GM19467 (cell line): ENCODE results near the gene INTS1.
"Not testable (repeated sequence)": the region's sequence is repeated elsewhere in the genome, so short reads cannot be mapped to it uniquely, and the experiment has no call there.

ENCODE experiments used
- ATAC-seq: cut with Tn5 transposase; IDR thresholded peaks from one replicate; pipeline ENCODE4 v1.9.1; 2021; ENCODE audit warnings: mild to moderate bottlenecking, moderate library complexity; ENCODE audit not compliant: unreplicated experiment

The INTS1 gene

DNA sequence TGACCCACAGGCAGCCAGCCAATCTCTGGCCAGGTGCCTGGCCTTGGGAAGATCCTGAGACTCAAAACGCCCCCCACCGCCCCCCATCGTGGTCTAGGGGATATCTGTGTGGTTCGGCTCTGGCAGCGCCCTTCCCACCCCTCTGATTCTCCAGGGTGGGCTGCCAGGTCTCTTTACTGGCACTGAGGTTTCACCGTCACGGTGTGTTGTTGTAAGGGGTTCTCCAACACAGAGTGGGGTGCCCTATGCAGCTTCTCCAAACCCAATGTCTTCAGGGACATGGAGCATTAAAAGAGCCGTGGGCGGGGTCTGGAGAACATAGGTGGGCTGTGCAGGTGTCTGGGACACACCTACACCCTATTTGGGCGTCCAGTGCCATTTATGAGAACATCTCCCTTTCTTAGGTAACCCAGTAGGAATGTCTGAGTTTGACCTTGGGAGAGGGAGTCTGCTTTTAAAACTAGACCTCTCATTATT, 27.8 kb upstream of the INTS1 start:
- ATAC-seq: no peak

DNA sequence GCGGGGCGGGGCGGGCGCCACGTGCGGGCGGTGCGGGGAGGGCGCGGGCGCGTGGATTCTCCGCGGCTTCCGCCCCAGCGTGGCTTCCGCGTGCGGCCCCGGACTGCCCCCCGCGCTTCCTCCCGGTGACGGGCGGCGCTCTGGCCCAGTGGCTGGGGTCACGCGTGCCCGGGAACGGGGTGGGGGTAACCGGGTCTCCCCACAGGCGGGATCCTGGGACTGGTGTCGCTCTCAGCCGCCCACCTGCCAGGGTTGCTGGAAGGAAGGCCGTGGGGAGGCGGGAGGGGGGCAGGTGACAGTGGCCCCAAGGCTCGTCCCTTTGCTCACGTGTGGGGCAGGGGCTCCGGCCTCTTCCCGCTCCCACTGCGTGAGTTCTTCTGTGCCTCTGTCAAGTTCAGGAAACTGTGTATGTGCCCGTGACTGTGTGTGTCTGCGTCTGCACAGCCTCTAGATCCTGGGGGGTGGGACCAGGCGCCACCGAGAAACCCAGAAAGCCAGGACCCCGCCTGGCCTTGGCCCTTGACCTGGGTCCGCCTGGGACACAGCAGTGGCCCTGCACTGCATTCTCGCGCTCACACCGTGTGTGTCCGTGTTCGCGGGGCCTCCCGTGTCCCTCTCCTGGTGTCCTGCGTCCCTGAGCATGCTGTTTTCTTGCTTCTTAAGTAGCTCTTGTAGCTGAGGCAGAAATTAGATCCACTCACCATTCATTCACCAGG, 27.2 kb upstream of the INTS1 start:
- no peak for ATAC-seq

DNA sequence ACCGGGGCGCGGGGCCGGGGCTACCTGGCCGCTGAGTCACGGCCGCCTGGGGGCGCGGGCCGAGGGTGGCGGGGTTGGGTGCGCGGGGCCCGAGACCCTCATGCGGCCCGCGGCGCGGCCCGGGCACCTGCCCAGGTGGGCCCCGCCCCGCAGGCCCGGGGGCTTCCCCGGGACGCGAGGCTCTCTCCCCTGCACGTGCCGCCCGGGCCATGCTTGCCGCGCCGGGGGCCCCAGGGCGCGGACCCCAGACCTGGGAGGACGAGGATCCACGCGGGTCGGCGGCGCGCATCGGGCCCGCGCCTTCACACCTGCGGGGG, 26.7 kb upstream of the INTS1 start:
- ATAC-seq: no peak

GRCh38 chr7:1529383-1530116, 25.4 kb upstream of the INTS1 start:
- no peak for ATAC-seq

DNA sequence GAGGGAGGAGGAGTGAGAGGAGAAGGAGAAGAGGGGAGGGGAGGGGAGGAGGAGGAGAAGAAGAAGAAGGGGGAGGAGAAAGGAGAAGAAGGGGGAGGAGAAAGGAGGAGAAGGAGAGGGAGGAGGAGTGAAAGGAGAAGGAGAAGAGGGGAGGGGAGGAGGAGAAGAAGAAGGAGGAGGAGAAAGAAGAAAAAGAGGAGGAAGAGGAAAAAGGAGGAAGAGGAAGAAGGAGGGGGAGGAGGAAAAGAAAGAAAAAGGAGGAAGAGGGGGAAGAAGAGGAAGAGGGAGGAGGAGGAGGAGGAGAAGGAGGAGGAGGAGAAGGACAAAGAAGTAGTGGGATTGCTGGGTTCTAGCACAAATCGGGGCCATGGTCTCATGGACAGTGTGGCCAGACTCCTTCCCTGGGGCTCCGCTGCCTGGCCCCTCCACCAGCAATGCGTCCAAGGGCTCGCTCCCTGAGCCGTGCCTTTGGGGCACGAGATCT, 22.1 kb upstream of the INTS1 start:
- no peak for ATAC-seq

DNA sequence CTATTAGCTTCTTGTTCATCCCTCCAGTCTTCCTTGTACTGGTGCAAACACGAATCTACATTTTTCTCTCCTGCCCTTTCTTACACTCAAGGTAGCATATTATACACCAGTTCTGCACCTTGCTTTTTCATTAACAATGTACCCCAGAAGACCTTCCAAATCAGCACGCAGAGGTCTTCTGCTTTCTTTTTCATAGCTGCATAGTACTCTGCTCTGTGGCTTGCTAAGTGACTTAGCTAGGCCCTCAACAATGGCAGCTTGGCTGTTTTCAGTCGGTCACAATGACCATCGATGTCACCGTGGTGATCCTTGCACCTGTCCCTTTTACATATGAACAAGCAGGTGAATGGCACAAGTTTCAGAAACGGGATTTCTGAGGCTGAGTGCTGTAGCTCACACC, 21.2 kb upstream of the INTS1 start:
- no peak for ATAC-seq

DNA sequence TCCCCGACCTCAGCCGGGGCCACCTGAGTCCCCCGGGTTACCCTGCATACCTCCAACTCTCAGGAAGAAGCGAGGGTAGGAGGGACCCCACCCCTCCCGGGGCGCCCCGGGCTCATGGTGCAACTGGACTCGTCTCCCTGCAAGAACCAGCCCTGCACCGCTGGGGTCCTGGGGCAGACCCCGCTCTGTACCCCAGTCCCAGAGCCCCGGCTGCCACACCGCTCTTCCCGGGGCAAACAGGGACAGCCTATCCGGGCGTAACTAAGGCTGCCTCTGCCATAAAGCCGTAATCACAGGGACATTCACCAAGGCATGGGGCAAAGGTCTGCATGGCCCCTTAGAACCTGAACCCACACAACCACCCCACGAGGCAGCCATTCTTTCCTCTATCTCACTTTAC, 19.7 kb upstream of the INTS1 start:
- no peak for ATAC-seq

DNA sequence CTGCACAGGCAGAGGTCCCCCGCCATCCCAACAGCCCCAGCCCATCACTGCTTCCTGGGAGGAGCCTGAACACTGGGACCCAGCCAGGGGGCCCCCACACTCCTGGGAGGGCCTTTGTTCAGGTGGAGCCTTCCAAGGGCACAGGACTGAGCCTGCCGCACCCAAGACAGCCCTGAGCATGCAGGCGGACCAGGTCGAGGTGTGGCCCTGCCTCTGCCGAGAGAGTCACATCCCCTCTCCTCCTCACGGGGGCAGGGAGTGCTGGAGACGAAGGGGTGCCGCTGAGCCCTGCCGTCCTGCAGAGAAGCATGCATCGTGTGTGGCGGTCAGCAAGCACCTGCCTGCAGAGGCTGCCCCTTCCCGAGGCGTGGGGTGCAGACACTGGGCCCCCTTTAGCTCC, 19.0 kb upstream of the INTS1 start:
- no peak for ATAC-seq

GRCh38 chr7:1521456-1521855, 17.3 kb upstream of the INTS1 start:
- ATAC-seq: no peak

- ATAC-seq: no peak
Observed at GRCh38 chr7:1520539-1521234, 16.5 kb upstream of the INTS1 start.

DNA sequence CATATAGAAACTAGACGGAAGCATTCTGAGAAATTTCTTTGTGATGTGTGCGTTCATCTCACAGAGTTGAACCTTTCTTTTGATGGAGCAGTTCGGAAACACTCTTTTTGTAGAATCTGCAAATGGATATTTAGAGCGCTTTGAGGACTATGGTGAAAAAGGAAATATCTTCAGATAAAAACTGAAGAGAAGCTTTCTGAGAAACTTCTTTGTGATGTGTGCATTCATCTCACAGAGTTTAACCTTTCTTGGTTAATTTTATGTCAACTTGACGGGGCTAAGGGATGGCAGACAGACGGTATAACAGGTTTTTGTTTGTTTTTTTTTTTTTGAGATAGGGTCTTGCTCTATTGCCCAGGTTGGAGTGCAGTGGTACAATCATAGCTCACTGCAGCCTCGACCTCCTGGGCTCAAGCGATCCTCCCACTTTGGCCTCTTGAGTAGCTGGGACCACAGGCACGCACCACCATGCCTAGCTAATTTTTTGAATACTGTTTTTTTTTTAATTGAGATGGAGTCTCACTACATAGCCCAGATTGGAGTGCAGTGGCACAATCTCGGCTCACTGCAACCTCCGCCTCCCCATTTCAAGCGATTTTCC, 15.2 kb upstream of the INTS1 start:
- not testable (repeated sequence) for ATAC-seq

GRCh38 chr7:1516586-1517251, 12.5 kb upstream of the INTS1 start:
- ATAC-seq: no peak

- ATAC-seq: not testable (repeated sequence)
Observed at GRCh38 chr7:1515509-1515967, 11.3 kb upstream of the INTS1 start.

DNA sequence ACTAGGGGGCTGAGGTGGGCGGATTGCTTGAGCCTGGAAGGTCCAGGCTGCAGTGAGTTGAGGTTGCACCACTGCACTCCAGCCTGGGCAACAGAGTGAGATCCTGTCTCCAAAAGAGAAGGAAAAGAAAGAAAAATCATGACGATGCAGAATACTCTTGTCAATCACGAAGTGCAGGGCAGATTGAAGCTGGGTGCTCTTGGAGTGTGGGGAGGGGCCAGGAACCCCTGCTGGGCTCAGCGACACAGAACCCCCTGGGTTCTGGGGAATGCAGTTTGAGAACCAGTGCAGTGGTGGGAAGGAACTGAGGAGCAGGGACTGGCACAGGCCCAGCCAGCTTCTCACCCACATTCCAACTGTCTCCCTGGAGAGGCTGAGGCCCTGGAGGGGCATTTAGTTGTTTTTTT, 10.8 kb upstream of the INTS1 start:
- no peak for ATAC-seq

GRCh38 chr7:1514407-1514806, 10.2 kb upstream of the INTS1 start:
- ATAC-seq: no peak

DNA sequence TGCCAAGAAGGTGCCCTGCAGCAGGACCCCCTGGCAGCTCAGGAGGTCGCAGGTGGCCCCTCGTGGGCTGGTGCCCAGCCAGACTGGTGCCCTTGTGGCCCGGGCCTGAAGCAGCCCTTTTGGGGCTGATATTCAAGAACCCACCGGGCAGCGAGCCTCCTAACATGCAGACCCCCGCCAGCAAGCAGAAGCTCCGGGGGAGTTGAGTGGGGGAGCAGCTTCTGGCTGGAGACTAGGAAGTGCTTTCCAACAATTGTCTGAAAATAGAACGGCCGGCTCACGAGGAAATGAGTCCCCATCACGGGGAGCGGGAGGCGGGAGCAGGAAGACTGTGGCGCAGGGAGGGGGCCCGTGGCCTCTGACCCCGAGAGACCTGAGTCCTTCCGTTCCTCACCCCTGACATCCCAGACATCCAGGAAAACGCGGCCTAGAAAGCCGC, 9.5 kb upstream of the INTS1 start:
- no peak for ATAC-seq

DNA sequence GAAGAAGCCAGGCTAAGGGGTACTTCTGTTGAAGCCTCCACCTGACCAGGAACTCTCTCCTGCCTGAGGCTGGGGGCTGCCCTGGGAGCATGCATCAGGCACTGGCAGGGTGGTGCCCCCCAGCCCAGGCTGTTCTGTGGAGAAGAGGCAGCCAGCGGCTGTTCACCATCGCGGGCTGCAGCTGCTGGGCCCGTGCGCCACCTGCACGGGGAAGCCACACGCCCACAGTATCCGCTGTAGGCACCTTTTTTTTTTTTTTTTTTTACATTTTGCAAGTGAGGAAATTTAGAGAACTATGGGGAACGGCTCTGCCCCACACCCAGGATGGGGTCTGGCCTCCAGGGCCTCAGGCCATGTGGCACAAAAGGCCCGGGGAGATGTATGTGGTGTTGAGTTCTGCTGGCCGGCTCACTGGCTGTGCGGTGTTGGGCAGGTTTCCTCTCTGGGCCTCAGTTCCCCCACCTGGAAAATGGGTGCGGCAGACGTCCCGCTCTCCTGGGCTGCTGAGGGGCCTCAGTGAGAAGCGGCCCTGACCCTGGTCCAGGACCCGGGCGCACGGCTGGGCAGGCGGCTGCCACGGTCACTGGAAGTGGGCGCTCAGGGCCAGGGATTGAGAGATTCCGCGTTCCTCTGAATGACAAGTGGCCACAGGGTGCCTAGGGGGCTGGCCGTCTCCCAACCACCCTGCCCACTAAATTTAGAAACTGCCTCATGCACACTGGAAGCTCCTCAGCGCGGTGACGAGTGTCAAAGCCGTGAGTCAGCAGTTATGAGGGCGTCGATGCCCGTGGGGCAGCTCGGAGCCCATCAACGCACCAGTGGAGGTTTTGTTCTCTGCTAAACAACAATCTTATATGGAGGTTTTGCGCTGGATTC, 8.8 kb upstream of the INTS1 start:
- ATAC-seq: no peak

- ATAC-seq: no peak
Observed at GRCh38 chr7:1511444-1512422, 7.5 kb upstream of the INTS1 start.

DNA sequence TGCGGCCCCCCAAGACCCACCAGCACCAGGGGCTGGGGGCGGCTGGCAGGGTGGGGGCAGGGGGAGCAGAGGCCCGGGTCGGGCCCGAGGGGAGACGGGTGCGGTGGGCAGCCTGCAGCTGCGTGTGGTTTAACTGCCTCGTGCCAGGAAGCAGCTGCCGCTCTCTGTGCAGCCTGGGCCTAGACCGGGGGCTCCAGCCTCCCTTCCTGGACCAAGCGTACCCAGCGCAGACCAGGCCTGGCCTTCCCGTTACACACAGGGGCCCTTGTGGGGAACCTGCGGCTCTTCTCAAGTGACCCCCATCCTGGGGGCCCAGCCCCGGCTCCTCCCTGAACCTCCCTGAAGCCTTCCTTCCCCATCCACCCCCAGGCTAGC, 6.6 kb upstream of the INTS1 start:
- no peak for ATAC-seq
